Activated CD4-positive, alpha-beta T cell treated with anti-CD3 and anti-CD28 coated beads, Interleukin-2, amount 50 U/mL, for 4 hours (primary cell): ENCODE data around the gene CSPG4.
"Not testable (repeated sequence)": the region's sequence is repeated elsewhere in the genome, so short reads cannot be mapped to it uniquely, and the experiment has no call there.

ENCODE experiments used
- DNase-seq, 2 experiments: peaks; one replicate each; pipeline ENCODE4 v3.0.0-alpha.2; 2020

Gene CSPG4

GRCh38 chr15:75738014-75738646 is 25.5 kb upstream of the CSPG4 start:
- no peak for DNase-seq

- not testable (repeated sequence) for DNase-seq
Observed at GRCh38 chr15:75737116-75738013, 24.7 kb upstream of the CSPG4 start.

- DNase-seq: no peak
Observed at GRCh38 chr15:75736256-75736655, 23.6 kb upstream of the CSPG4 start.

GRCh38 chr15:75734861-75735760 is 22.5 kb upstream of the CSPG4 start:
- DNase-seq: not testable (repeated sequence)

GRCh38 chr15:75733761-75734651 is 21.4 kb upstream of the CSPG4 start:
- DNase-seq: no peak

GRCh38 chr15:75732809-75733451 is 20.3 kb upstream of the CSPG4 start:
- peak; percentile 17 to 28 for DNase-seq

GRCh38 chr15:75732177-75732808 is 19.6 kb upstream of the CSPG4 start:
- DNase-seq: no peak

GRCh38 chr15:75731248-75732151 is 18.9 kb upstream of the CSPG4 start:
- no peak for DNase-seq

GRCh38 chr15:75730376-75731247 is 18.0 kb upstream of the CSPG4 start:
- DNase-seq: not testable (repeated sequence)

GRCh38 chr15:75729326-75730069 is 16.9 kb upstream of the CSPG4 start:
- no peak for DNase-seq

- peak; percentile 71 for DNase-seq
Observed at GRCh38 chr15:75727851-75728715, 15.4 kb upstream of the CSPG4 start.

GRCh38 chr15:75727031-75727531 is 14.4 kb upstream of the CSPG4 start:
- DNase-seq: no peak

- DNase-seq: no peak
Observed at GRCh38 chr15:75725719-75726607, 13.3 kb upstream of the CSPG4 start.

- DNase-seq: no peak
Observed at GRCh38 chr15:75725006-75725718, 12.5 kb upstream of the CSPG4 start.
